Central memory CD8-positive, alpha-beta T cell (primary cell): ENCODE data around the gene PPP1R27.

ENCODE experiments used
- ATAC-seq: fragments of 150-1000 bp; cut with Tn5 transposase; replicated peaks from 2 replicates; pipeline ENCODE4 v1.10.0; 2022; ENCODE audit warnings: mild to moderate bottlenecking, moderate FRiP score, moderate number of reproducible peaks; ENCODE audit not compliant: poor library complexity, severe bottlenecking; ENCODE audit errors: extremely low read depth
- DNase-seq, 2 donors: peaks; one replicate each; pipeline ENCODE4 v3.0.0; 2021; ENCODE audit warnings: low spot score in 2 of 2
- H3K27ac Mint-ChIP-seq: one replicate; pipeline ENCODE4 v1.8.0; 2022; ENCODE audit warnings: low read depth, mild to moderate bottlenecking, moderate library complexity, mixed read lengths
- H3K27me3 Mint-ChIP-seq: one replicate; pipeline ENCODE4 v1.8.0; 2022; ENCODE audit warnings: mixed read lengths
- H3K36me3 Mint-ChIP-seq: one replicate; pipeline ENCODE4 v1.8.0; 2022; ENCODE audit warnings: mild to moderate bottlenecking, moderate library complexity, mixed read lengths; ENCODE audit not compliant: insufficient read depth
- H3K4me1 Mint-ChIP-seq: one replicate; pipeline ENCODE4 v1.8.0; 2022; ENCODE audit warnings: mixed read lengths
- H3K4me3 Mint-ChIP-seq: one replicate; pipeline ENCODE4 v1.8.0; 2022; ENCODE audit warnings: mild to moderate bottlenecking, moderate library complexity, mixed read lengths
- H3K9me3 Mint-ChIP-seq: one replicate; pipeline ENCODE4 v1.8.0; 2022; ENCODE audit warnings: mixed read lengths

PPP1R27 gene

GRCh38 chr17:81817758-81818147, 17.1 kb downstream of the PPP1R27 start:
- Mint-ChIP-seq H3K9me3 (no peaks in the 10 kb centered on the region), H3K36me3 (peaks cover 1% of the 10 kb centered on the region), H3K27me3 (no peaks in the 10 kb centered on the region), H3K27ac (no peak overlapping the region), H3K4me3 (no peak overlapping the region), H3K4me1 (no peaks in the 10 kb centered on the region)
- DNase-seq (no peak), ATAC-seq (no peak)

- no peaks in the 10 kb centered on the region for H3K4me1 Mint-ChIP-seq
- no peaks in the 10 kb centered on the region for H3K9me3 Mint-ChIP-seq
- H3K27ac Mint-ChIP-seq = no peak overlapping the region
- H3K36me3 Mint-ChIP-seq = peaks cover 1% of the 10 kb centered on the region
- DNase-seq (no peak), ATAC-seq (no peak)
- no peak overlapping the region for H3K4me3 Mint-ChIP-seq
- H3K27me3 Mint-ChIP-seq = no peaks in the 10 kb centered on the region
Measured at GRCh38 chr17:81815646-81815986, 19.2 kb downstream of the PPP1R27 start.

GRCh38 chr17:81814748-81815645, 19.9 kb downstream of the PPP1R27 start:
- DNase-seq (no peak), ATAC-seq (no peak)
- no peak overlapping the region for H3K27ac Mint-ChIP-seq

GRCh38 chr17:81813861-81814683, 20.8 kb downstream of the PPP1R27 start:
- Mint-ChIP-seq H3K4me1 (no peaks in the 10 kb centered on the region), H3K4me3 (no peak overlapping the region), H3K9me3 (no peaks in the 10 kb centered on the region), H3K36me3 (peaks cover 1% of the 10 kb centered on the region), H3K27me3 (peaks cover 15% of the 10 kb centered on the region), H3K27ac (no peak overlapping the region)
- ATAC-seq (no peak), DNase-seq (no peak)

More at GRCh38 chr17:81814748-81815645, 19.9 kb downstream of the PPP1R27 start:
- H3K4me1 Mint-ChIP-seq = no peaks in the 10 kb centered on the region
- no peak overlapping the region for H3K4me3 Mint-ChIP-seq
- H3K36me3 Mint-ChIP-seq = peaks cover 1% of the 10 kb centered on the region
- no peaks in the 10 kb centered on the region for H3K9me3 Mint-ChIP-seq
- peaks cover 6% of the 10 kb centered on the region for H3K27me3 Mint-ChIP-seq

- Mint-ChIP-seq H3K27ac (no peak overlapping the region), H3K27me3 (peaks cover 20% of the 10 kb centered on the region), H3K4me3 (no peak overlapping the region), H3K9me3 (no peaks in the 10 kb centered on the region), H3K4me1 (no peaks in the 10 kb centered on the region), H3K36me3 (peaks cover 1% of the 10 kb centered on the region)
- DNase-seq = no peak
- ATAC-seq = no peak
Measured at GRCh38 chr17:81813371-81813684, 21.5 kb downstream of the PPP1R27 start.

GRCh38 chr17:81812571-81813370, 22.1 kb downstream of the PPP1R27 start:
- H3K36me3 Mint-ChIP-seq = no peaks in the 10 kb centered on the region
- ATAC-seq (no peak), DNase-seq (no peak)
- no peaks in the 10 kb centered on the region for H3K4me1 Mint-ChIP-seq
- no peaks in the 10 kb centered on the region for H3K9me3 Mint-ChIP-seq
- H3K27me3 Mint-ChIP-seq = peaks cover 20% of the 10 kb centered on the region
- H3K4me3 Mint-ChIP-seq = no peak overlapping the region
- H3K27ac Mint-ChIP-seq = no peak overlapping the region

- no peak overlapping the region for H3K27ac Mint-ChIP-seq
- H3K4me1 Mint-ChIP-seq = no peaks in the 10 kb centered on the region
- no peaks in the 10 kb centered on the region for H3K36me3 Mint-ChIP-seq
- H3K9me3 Mint-ChIP-seq = no peaks in the 10 kb centered on the region
- peaks cover 20% of the 10 kb centered on the region for H3K27me3 Mint-ChIP-seq
- ATAC-seq (no peak), DNase-seq (no peak)
- H3K4me3 Mint-ChIP-seq = no peak overlapping the region
Measured at GRCh38 chr17:81811705-81812570, 22.9 kb downstream of the PPP1R27 start.

- Mint-ChIP-seq H3K9me3 (no peaks in the 10 kb centered on the region), H3K27me3 (peaks cover 20% of the 10 kb centered on the region), H3K27ac (no peak overlapping the region), H3K36me3 (no peaks in the 10 kb centered on the region), H3K4me1 (no peaks in the 10 kb centered on the region), H3K4me3 (no peak overlapping the region)
- DNase-seq = no peak
- ATAC-seq = no peak
Measured at GRCh38 chr17:81810892-81811704, 23.8 kb downstream of the PPP1R27 start.

GRCh38 chr17:81810476-81810875, 24.4 kb downstream of the PPP1R27 start:
- no peaks in the 10 kb centered on the region for H3K36me3 Mint-ChIP-seq

GRCh38 chr17:81809556-81809998, 25.3 kb downstream of the PPP1R27 start:
- no peak for ATAC-seq
- no peaks in the 10 kb centered on the region for H3K9me3 Mint-ChIP-seq
- H3K4me1 Mint-ChIP-seq = no peaks in the 10 kb centered on the region
- H3K36me3 Mint-ChIP-seq = no peaks in the 10 kb centered on the region
- no peak overlapping the region for H3K4me3 Mint-ChIP-seq
- DNase-seq = no peak
- H3K27me3 Mint-ChIP-seq = peaks cover 20% of the 10 kb centered on the region
- H3K27ac Mint-ChIP-seq = no peak overlapping the region

More at GRCh38 chr17:81810476-81810875, 24.4 kb downstream of the PPP1R27 start:
- Mint-ChIP-seq H3K4me3 (no peak overlapping the region), H3K9me3 (no peaks in the 10 kb centered on the region), H3K27ac (no peak overlapping the region), H3K4me1 (no peaks in the 10 kb centered on the region), H3K27me3 (peaks cover 20% of the 10 kb centered on the region)
- DNase-seq (no peak), ATAC-seq (no peak)

GRCh38 chr17:81808778-81809555, 25.9 kb downstream of the PPP1R27 start:
- no peak overlapping the region for H3K27ac Mint-ChIP-seq

More at GRCh38 chr17:81808778-81809555, 25.9 kb downstream of the PPP1R27 start:
- no peaks in the 10 kb centered on the region for H3K36me3 Mint-ChIP-seq
- H3K4me3 Mint-ChIP-seq = no peak overlapping the region
- H3K4me1 Mint-ChIP-seq = no peaks in the 10 kb centered on the region
- no peaks in the 10 kb centered on the region for H3K9me3 Mint-ChIP-seq
- peaks cover 20% of the 10 kb centered on the region for H3K27me3 Mint-ChIP-seq
- ATAC-seq (no peak), DNase-seq (no peak)
